ENCODE measurements around the gene CRYBA1.
"Not testable (repeated sequence)": the region's sequence is repeated elsewhere in the genome, so short reads cannot be mapped to it uniquely, and the experiment has no call there.

The CRYBA1 gene

GRCh38 chr17:29246628-29247027 is at the start of gene CRYBA1:
TSS of gene CRYBA1 (plus strand) at chr17:29246859. CDS start at chr17:29246864, 5 bp downstream.
- no peak for DNase-seq

GRCh38 chr17:29197516-29198272 is 49.0 kb upstream of the CRYBA1 start:
- DNase-seq, result no peak

GRCh38 chr17:29204068-29204804 is 42.4 kb upstream of the CRYBA1 start:
- not testable (repeated sequence) for DNase-seq

- DNase-seq, result no peak
These were observed 41.6 kb upstream of the CRYBA1 start for GRCh38 chr17:29205047-29205446.

GRCh38 chr17:29207975-29208374 is 38.7 kb upstream of the CRYBA1 start:
- DNase-seq, result no peak

GRCh38 chr17:29209073-29209472 is 37.6 kb upstream of the CRYBA1 start:
- DNase-seq, result no peak

GRCh38 chr17:29210879-29211278 is 35.8 kb upstream of the CRYBA1 start:
- no peak for DNase-seq

- no peak for DNase-seq
These were observed 34.5 kb upstream of the CRYBA1 start for GRCh38 chr17:29212094-29212631.

GRCh38 chr17:29212681-29213121 is 34.0 kb upstream of the CRYBA1 start:
- no peak for DNase-seq

- DNase-seq, result no peak
These were observed 32.2 kb upstream of the CRYBA1 start for GRCh38 chr17:29214215-29215146.

- no peak for DNase-seq
These were observed 31.5 kb upstream of the CRYBA1 start for GRCh38 chr17:29215174-29215573.

- DNase-seq, result no peak
These were observed 30.9 kb upstream of the CRYBA1 start for GRCh38 chr17:29215717-29216116.

GRCh38 chr17:29216181-29216580 is 30.5 kb upstream of the CRYBA1 start:
- DNase-seq, result no peak

GRCh38 chr17:29216856-29217255 is 29.8 kb upstream of the CRYBA1 start:
- DNase-seq, result no peak

GRCh38 chr17:29219378-29220047 is 27.1 kb upstream of the CRYBA1 start:
- peak; percentile 56 for DNase-seq

GRCh38 chr17:29221338-29221737 is 25.3 kb upstream of the CRYBA1 start:
- not testable (repeated sequence) for DNase-seq

GRCh38 chr17:29225396-29225795 is 21.3 kb upstream of the CRYBA1 start:
- DNase-seq, result no peak

GRCh38 chr17:29233301-29233700 is 13.4 kb upstream of the CRYBA1 start:
- no peak for DNase-seq

- not testable (repeated sequence) for DNase-seq
These were observed 11.7 kb upstream of the CRYBA1 start for GRCh38 chr17:29234972-29235371.

GRCh38 chr17:29235904-29236303 is 10.8 kb upstream of the CRYBA1 start:
- DNase-seq, result no peak

GRCh38 chr17:29237476-29238132 is 9.1 kb upstream of the CRYBA1 start:
- DNase-seq, result no peak

Measured in stimulated activated naive CD4-positive, alpha-beta T cell treated with Interleukin-2 at 50 U/mL for 16 hours (primary cell).